HFF-Myc (cell line): ENCODE results near the gene ALG12.

Source experiments
- DNase-seq: peaks from one replicate; pipeline ENCODE4 v3.0.0-alpha.2; 2011; ENCODE audit warnings: low read depth; ENCODE audit errors: extremely low read depth
- H3K4me3 ChIP-seq: replicated peaks from 2 replicates; pipeline ENCODE4 v1.5.1; 2011; ENCODE audit warnings: low read depth, mild to moderate bottlenecking, control low read depth, low read length
- CTCF ChIP-seq: IDR thresholded peaks from 2 replicates; pipeline ENCODE4 v1.5.1; 2012; ENCODE audit warnings: mild to moderate bottlenecking, low read depth, low read length, control low read depth; ENCODE audit errors: missing control alignments

Gene ALG12

GRCh38 chr22:49922484-49922883 is 4.2 kb upstream of the ALG12 start:
- H3K4me3 ChIP-seq, result no peak overlapping the region
- TF ChIP-seq CTCF, result no peak
- DNase-seq, result no peak

DNA sequence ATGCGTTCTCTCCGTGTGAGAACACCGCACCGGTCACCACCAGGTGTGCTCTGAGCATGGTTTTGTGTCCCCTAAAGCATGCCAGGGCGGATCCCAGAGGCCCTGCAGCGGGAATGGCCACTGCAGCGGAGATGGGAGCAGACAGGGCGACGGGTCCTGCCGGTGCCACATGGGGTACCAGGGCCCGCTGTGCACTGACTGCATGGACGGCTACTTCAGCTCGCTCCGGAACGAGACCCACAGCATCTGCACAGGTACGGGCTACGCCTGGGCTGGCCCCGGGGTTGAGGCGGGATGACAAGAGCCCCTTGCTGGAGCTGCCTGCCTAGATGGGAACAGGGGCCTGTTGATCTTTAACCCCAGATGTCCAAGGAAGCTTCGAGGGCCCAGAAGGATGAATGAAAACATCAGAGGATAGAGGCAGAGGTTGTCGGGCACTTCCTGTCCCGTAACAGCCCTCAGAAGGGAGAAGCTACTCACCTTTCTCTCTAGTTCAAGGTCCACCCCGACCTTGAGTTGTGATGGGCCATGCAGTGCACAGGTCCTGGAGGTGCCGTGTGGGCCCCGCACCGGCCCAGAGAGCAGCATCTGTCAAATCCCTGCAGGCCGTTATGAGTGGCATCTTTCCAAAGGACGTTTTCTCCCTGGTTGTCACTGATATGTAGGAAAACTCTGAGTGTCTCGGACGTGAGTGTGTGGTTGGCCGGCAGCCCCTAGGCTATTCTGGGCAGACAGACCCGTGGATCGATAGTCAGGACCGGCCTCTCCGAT is 3.5 kb upstream of the ALG12 start:
- H3K4me3 ChIP-seq, result no peak overlapping the region
- no peak for TF ChIP-seq CTCF
- DNase-seq, result no peak

DNA sequence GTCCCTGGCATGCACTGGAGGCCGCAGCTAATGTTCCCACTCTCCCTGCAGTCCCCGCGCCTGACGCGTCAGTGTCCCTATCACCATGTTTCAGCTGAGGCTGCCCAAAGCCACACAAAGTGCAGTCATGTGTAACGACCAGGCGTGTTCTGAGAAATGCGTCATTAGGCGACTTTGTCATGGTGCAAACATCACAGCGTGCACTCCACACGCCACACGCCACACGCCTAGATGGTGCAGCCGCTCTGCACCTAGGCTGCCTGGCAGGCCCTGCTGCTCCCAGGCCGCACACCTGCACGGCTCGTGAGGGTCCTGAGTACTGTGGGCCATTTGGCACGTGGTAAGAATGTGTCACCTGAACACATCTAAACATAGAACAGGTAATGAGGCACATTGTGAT is 2.6 kb upstream of the ALG12 start:
- no peak for DNase-seq
- H3K4me3 ChIP-seq, result no peak overlapping the region
- no peak for TF ChIP-seq CTCF

DNA sequence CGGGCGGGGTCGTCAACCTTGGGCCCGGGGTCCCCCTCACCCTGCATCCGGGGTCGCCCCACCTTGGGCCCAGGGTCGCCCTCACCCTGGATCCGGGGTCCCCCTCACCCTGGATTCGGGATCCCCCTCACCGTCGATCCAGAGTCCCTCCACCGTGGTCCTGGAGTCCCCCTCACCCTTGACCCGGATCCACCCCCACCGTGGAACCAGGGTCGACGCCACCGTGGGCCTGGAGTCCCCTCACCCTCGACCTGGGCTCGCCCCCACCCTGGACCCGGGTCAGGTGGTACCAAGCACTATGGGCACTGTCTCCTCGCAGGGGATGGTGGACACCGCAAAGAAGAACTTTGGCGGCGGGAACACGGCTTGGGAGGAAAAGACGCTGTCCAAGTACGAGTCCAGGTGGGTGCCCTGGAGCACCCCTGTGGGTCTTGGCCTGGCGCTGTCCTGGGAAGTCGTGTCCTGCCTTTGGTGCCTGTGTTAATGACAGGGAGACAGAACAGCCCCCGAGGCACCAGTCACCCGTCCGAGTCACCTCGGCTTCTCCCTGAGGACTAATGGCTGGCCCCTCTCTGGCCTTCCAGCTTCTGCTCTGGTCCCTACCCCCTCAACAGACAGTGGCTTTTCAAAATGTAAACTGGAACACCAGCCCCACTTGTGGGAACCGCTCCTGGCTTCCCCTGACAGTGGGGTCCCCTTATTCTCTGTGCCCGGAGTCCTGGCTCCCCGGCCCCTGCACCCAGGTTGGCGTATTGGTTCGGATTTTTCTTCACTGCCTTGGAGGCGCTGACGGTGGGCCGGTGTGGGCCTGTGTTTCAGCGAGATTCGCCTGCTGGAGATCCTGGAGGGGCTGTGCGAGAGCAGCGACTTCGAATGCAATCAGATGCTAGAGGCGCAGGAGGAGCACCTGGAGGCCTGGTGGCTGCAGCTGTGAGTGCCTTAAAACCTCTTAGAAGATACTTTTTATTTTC is 958 bp upstream of the ALG12 start:
- H3K4me3 ChIP-seq, result peak overlapping the region; percentile 80
- DNase-seq, result no peak
- no peak for TF ChIP-seq CTCF

- no peak for DNase-seq
- TF ChIP-seq CTCF, result no peak
- peak overlapping the region; percentile 80 for H3K4me3 ChIP-seq
These were observed 1.4 kb downstream of the ALG12 start for GRCh38 chr22:49916831-49917230.

- H3K4me3 ChIP-seq, result no peak overlapping the region
- TF ChIP-seq CTCF, result no peak
- DNase-seq, result no peak
These were observed 2.6 kb downstream of the ALG12 start for GRCh38 chr22:49915610-49916009.
